HEK293 (cell line): Measurements from ENCODE around the gene ATXN10.
"Not testable (repeated sequence)": the region's sequence is repeated elsewhere in the genome, so short reads cannot be mapped to it uniquely, and the experiment has no call there.

Experiments
- CTCF ChIA-PET: fragments of 350-600 bp; formaldehyde crosslinking; extraction: SDS; loops from one replicate; lab custom pipeline; 2021; ENCODE audit warnings: antibody characterized with exemption; lab: Yijun Ruan, JAX
- POLR2A ChIA-PET: fragments of 300-600 bp; formaldehyde crosslinking; extraction: SDS; loops from one replicate; lab custom pipeline; 2020; ENCODE audit warnings: antibody characterized with exemption, inconsistent platforms; lab: Yijun Ruan, JAX
- H3K27ac ChIP-seq: fragments of 200-500 bp; sonication (Bioruptor generic); 2 replicates; pipeline ENCODE4 v1.5.1; 2014; ENCODE audit warnings: low read depth, low read length, control low read depth, inconsistent platforms; ENCODE audit errors: extremely low read depth
- H3K36me3 ChIP-seq, 2 experiments: fragments of 200-500 bp in 1 of 2; sonication (Bioruptor generic) in 1 of 2; 1 replicate in 1 of 2; 2 replicates in 1 of 2; pipeline ENCODE4 v1.5.1; 2014 to 2017; ENCODE audit warnings: inconsistent platforms in 2 of 2, low read length in 2 of 2; ENCODE audit not compliant: control insufficient read depth in 2 of 2, insufficient read depth in 1 of 2
- H3K4me1 ChIP-seq: fragments of 200-500 bp; sonication (Bioruptor generic); 2 replicates; pipeline ENCODE4 v1.5.1; 2014; ENCODE audit warnings: mild to moderate bottlenecking, low read length, inconsistent platforms; ENCODE audit not compliant: control insufficient read depth, insufficient read depth
- H3K4me3 ChIP-seq: 2 replicates; pipeline ENCODE4 v1.5.1; 2011; ENCODE audit warnings: low read depth, mild to moderate bottlenecking, control low read depth, low read length, moderate library complexity
- H3K9me3 ChIP-seq: fragments of 200-500 bp; sonication (Bioruptor generic); 2 replicates; pipeline ENCODE4 v1.5.1; 2014; ENCODE audit warnings: low read depth, low read length, inconsistent platforms; ENCODE audit not compliant: control insufficient read depth, insufficient read depth
- KLF1 ChIP-seq: fragments of 450-650 bp; formaldehyde crosslinking; IDR thresholded peaks from 2 replicates; pipeline ENCODE4 v1.5.1; 2016; ENCODE audit warnings: missing biosample characterization, missing genetic modification characterization
- KLF8 ChIP-seq: fragments of 450-650 bp; formaldehyde crosslinking; IDR thresholded peaks from 2 replicates; pipeline ENCODE4 v1.5.1; 2016; ENCODE audit warnings: missing biosample characterization, missing genetic modification characterization
- ZNF146 ChIP-seq: fragments of 450-650 bp; formaldehyde crosslinking; IDR thresholded peaks from 2 replicates; pipeline ENCODE4 v1.5.1; 2016; ENCODE audit warnings: missing biosample characterization, missing genetic modification characterization
- ZNF26 ChIP-seq: fragments of 450-650 bp; formaldehyde crosslinking; IDR thresholded peaks from 2 replicates; pipeline ENCODE4 v1.5.1; 2016; ENCODE audit warnings: missing biosample characterization, missing genetic modification characterization
- ZNF280D ChIP-seq: fragments of 450-650 bp; formaldehyde crosslinking; IDR thresholded peaks from 2 replicates; pipeline ENCODE4 v1.5.1; 2016; ENCODE audit warnings: missing biosample characterization, missing genetic modification characterization
- ZNF324 ChIP-seq: fragments of 450-650 bp; formaldehyde crosslinking; IDR thresholded peaks from 2 replicates; pipeline ENCODE4 v1.5.1; 2016; ENCODE audit warnings: missing biosample characterization, missing genetic modification characterization
- ZNF391 ChIP-seq: fragments of 450-650 bp; formaldehyde crosslinking; IDR thresholded peaks from 2 replicates; pipeline ENCODE4 v1.5.1; 2016; ENCODE audit warnings: low read depth, missing biosample characterization, missing genetic modification characterization, borderline replicate concordance
- ZNF580 ChIP-seq: fragments of 450-650 bp; formaldehyde crosslinking; IDR thresholded peaks from 2 replicates; pipeline ENCODE4 v1.5.1; 2016; ENCODE audit warnings: missing biosample characterization, missing genetic modification characterization
- ZNF837 ChIP-seq: fragments of 450-650 bp; formaldehyde crosslinking; IDR thresholded peaks from 2 replicates; pipeline ENCODE4 v1.5.1; 2016; ENCODE audit warnings: missing biosample characterization, missing genetic modification characterization

The ATXN10 gene

GRCh38 chr22:45621836-45622600, 49.6 kb upstream of the ATXN10 start:
- no peaks in the 10 kb centered on the region for H3K4me1 ChIP-seq
- no peak for TF ChIP-seq ZNF391
- TF ChIP-seq ZNF837 (tag by site-specific recombination): no peak
- TF ChIP-seq, all 188 proteins: peak for 0
- no peak overlapping the region for H3K4me3 ChIP-seq
- H3K27ac ChIP-seq: no peak overlapping the region
- H3K9me3 ChIP-seq: no peaks in the 10 kb centered on the region
- CTCF ChIA-PET: interaction anchor here (0.6 to 0.8 kb wide), 2 partner anchors 35 to 241 kb away, joined by 3 read pairs; no protein-coding TSS in a partner anchor
- no peaks in the 10 kb centered on the region for H3K36me3 ChIP-seq
- POLR2A ChIA-PET: no interaction called here

GRCh38 chr22:45623464-45624145, 48.0 kb upstream of the ATXN10 start:
- TF ChIP-seq ZNF146 (tag by site-specific recombination) (peak; percentile 98), ZNF580 (tag by site-specific recombination) (peak; percentile 37; the same call in 1 of the 2 replicates), ZNF280D (tag by site-specific recombination) (peak; percentile 62; the same call in 1 of the 2 replicates)
- H3K27ac ChIP-seq, POLR2A ChIA-PET, H3K9me3 ChIP-seq, H3K4me3 ChIP-seq, H3K4me1 ChIP-seq, H3K36me3 ChIP-seq: not testable (repeated sequence)
- CTCF ChIA-PET: interaction anchor here (0.7 to 1.1 kb wide), 2 partner anchors 261 to 383 kb away, joined by 3 to 4 read pairs; no protein-coding TSS in a partner anchor

- no peak overlapping the region for H3K27ac ChIP-seq
- CTCF ChIA-PET: interaction anchor here (1.0 kb wide), 1 partner anchor 9 kb away, joined by 3 read pairs; no protein-coding TSS in a partner anchor
- TF ChIP-seq KLF1 (0 out of 2 replicates have a peak, but pooled peaks have one; percentile 25), ZNF324 (tag by site-specific recombination) (no peak)
- no peaks in the 10 kb centered on the region for H3K9me3 ChIP-seq
- no peak overlapping the region for H3K4me3 ChIP-seq
- H3K36me3 ChIP-seq: no peaks in the 10 kb centered on the region
- H3K4me1 ChIP-seq: no peaks in the 10 kb centered on the region
- POLR2A ChIA-PET: no interaction called here
Observed at GRCh38 chr22:45626198-45626651, 45.4 kb upstream of the ATXN10 start.

GRCh38 chr22:45627489-45628233, 44.0 kb upstream of the ATXN10 start:
- TF ChIP-seq ZNF146 (tag by site-specific recombination): no peak
- TF ChIP-seq KLF8: no peak
- TF ChIP-seq ZNF26: no peak
- no peak overlapping the region for H3K4me3 ChIP-seq
- no peaks in the 10 kb centered on the region for H3K36me3 ChIP-seq
- H3K27ac ChIP-seq: no peak overlapping the region
- H3K4me1 ChIP-seq: no peaks in the 10 kb centered on the region
- CTCF ChIA-PET: interaction anchor here (1.2 to 1.7 kb wide), 2 partner anchors 17 to 20 kb away, joined by 3 to 5 read pairs; no protein-coding TSS in a partner anchor
- H3K9me3 ChIP-seq: no peaks in the 10 kb centered on the region
- POLR2A ChIA-PET: no interaction called here
